ENCODE results near the gene ALCAM. TPM values are rescaled to one million over a fixed set of nuclear protein-coding genes. Genes with fewer than 3 reads are reported as not detected.

The ALCAM gene
- total RNA-seq, 3 donors from 2014 or later: 12.6 to 23.7 (median 14.8) TPM

DNA sequence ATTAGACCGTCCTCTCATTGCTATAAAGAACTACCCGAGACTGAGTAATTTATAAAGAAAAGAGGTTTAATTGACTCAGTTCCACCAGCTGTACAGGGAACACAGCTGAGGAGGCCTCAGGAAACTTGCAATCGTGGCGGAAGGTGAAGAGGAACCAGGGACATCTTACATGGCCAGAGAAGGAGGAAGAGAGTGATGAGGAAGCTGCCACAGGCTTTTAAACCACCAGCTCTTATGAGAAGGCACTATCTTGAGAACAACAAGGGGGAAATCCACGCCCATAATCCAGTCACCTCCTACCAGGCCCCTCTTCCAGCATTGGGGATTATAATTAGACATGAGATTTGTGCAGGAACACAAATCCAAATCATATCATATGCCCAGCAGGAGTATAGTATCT, 138.5 kb downstream of the ALCAM start:
- H3K9me3 ChIP-seq: no peaks in the 10 kb centered on the region
- DNase-seq (no peak), ATAC-seq (no peak)
- TF ChIP-seq, protein P1, sequence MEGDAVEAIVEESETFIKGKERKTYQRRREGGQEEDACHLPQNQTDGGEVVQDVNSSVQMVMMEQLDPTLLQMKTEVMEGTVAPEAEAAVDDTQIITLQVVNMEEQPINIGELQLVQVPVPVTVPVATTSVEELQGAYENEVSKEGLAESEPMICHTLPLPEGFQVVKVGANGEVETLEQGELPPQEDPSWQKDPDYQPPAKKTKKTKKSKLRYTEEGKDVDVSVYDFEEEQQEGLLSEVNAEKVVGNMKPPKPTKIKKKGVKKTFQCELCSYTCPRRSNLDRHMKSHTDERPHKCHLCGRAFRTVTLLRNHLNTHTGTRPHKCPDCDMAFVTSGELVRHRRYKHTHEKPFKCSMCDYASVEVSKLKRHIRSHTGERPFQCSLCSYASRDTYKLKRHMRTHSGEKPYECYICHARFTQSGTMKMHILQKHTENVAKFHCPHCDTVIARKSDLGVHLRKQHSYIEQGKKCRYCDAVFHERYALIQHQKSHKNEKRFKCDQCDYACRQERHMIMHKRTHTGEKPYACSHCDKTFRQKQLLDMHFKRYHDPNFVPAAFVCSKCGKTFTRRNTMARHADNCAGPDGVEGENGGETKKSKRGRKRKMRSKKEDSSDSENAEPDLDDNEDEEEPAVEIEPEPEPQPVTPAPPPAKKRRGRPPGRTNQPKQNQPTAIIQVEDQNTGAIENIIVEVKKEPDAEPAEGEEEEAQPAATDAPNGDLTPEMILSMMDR (IDR thresholded peaks at IDR 0.05): no peak
- no peak overlapping the region for H3K4me3 ChIP-seq
- intact Hi-C loops (cut with DNase I, micrococcal nuclease): no loop called here
- H3K4me1 ChIP-seq (ENCODE audit: low read depth): no peaks in the 10 kb centered on the region
- H3K36me3 ChIP-seq (ENCODE audit: low read depth): no peaks in the 10 kb centered on the region

DNA sequence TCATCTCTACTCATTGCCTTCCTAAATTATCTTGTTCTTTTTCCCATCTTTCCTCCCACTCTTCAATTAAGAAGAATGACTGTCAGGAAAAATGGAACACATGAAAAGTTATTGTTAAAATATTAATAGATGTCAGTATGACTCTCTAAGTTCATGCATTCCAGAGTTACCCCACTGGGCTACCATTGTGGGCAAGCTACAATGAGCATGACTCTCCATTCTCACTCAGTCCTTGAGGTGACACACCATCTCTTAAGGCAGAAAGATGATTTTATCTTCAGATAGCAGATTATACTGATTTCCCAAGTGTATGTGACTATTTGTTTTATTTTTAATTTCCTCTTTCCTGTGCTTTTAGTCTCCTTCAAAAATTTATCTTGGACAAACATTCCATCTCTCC, 144.3 kb downstream of the ALCAM start:
- H3K4me3 ChIP-seq: no peak overlapping the region
- no peaks in the 10 kb centered on the region for H3K36me3 ChIP-seq (ENCODE audit: low read depth)
- no peaks in the 10 kb centered on the region for H3K9me3 ChIP-seq
- DNase-seq: no peak
- intact Hi-C loops (cut with DNase I, micrococcal nuclease): no loop called here
- TF ChIP-seq, protein P1 (IDR thresholded peaks at IDR 0.05): no peak
- ATAC-seq: no peak
- H3K4me1 ChIP-seq (ENCODE audit: low read depth): no peaks in the 10 kb centered on the region

DNA sequence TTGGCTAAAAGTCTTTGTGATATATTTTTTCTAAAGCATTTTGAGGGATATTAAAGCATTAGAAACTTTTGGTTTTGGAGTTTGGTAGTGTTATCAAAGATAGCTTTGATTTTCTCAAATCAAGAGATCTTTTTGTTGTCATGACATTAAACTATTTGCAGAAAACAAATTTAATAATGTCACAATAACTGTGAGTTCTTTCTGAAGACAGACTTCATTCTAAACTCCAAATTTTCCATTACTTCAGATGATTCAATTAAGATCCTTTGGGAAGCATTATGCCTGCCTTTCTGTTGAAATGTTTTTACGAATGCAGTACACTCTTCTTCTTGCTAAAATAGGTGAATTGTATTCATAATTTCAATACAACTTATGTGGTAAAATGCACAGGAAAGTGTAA, 145.4 kb downstream of the ALCAM start:
- intact Hi-C loops (cut with DNase I, micrococcal nuclease): no loop called here

DNA sequence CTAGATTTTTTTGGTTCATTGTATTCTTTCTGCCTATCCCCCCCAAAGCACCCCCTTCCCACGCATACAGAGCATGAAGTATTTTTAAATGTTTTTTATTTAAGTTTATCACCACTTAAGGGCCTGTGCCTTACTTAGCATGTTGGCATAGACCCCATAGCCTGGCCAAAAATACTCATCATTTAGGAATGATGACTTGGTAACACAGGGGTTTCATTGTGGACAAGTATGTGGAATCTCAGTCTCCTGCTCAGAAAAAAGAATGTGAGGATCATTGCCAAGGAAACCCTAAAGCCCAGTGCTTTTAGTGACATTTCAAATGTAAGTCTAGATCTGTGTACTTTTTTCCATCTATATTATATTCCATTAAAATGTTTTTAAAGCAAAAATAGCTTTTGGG, 146.3 kb downstream of the ALCAM start:
- TF ChIP-seq, protein P1 (IDR thresholded peaks at IDR 0.05): no peak
- H3K4me1 ChIP-seq (ENCODE audit: low read depth): no peaks in the 10 kb centered on the region
- DNase-seq (no peak), ATAC-seq (no peak)
- no peaks in the 10 kb centered on the region for H3K36me3 ChIP-seq (ENCODE audit: low read depth)
- intact Hi-C loops (cut with DNase I, micrococcal nuclease): no loop called here
- H3K4me3 ChIP-seq: no peak overlapping the region
- H3K9me3 ChIP-seq: no peaks in the 10 kb centered on the region

More for the DNA sequence above, 145.4 kb downstream of the ALCAM start:
- H3K9me3 ChIP-seq: no peaks in the 10 kb centered on the region
- ATAC-seq (no peak), DNase-seq (no peak)
- TF ChIP-seq, protein P1 (IDR thresholded peaks at IDR 0.05): no peak
- no peaks in the 10 kb centered on the region for H3K4me1 ChIP-seq (ENCODE audit: low read depth)
- H3K4me3 ChIP-seq: no peak overlapping the region
- H3K36me3 ChIP-seq (ENCODE audit: low read depth): no peaks in the 10 kb centered on the region

DNA sequence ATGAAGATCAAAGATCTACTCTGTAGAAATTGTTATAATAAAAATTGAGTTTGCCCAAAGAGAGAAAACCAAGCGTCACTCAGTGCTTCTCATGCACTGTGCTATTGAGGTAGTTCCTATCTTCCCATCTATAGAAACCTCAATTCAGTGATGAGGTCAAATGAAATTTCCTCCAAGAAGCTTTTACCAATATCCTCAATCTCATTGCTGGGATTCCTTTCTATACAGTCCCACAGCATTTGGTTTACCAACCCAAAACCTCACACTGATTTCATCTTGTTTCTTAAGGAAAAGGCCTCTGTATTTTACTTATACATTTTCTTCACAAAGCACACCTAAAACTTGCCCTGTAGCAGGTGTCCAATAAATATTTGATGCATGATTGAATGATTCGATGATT, 147.2 kb downstream of the ALCAM start:
- DNase-seq: no peak
- ATAC-seq: no peak
- TF ChIP-seq, protein P1 (IDR thresholded peaks at IDR 0.05): no peak
- intact Hi-C loops (cut with DNase I, micrococcal nuclease): no loop called here
- Histone ChIP-seq H3K36me3 (ENCODE audit: low read depth) (no peaks in the 10 kb centered on the region), H3K4me1 (ENCODE audit: low read depth) (no peaks in the 10 kb centered on the region), H3K9me3 (no peaks in the 10 kb centered on the region), H3K4me3 (no peak overlapping the region)

DNA sequence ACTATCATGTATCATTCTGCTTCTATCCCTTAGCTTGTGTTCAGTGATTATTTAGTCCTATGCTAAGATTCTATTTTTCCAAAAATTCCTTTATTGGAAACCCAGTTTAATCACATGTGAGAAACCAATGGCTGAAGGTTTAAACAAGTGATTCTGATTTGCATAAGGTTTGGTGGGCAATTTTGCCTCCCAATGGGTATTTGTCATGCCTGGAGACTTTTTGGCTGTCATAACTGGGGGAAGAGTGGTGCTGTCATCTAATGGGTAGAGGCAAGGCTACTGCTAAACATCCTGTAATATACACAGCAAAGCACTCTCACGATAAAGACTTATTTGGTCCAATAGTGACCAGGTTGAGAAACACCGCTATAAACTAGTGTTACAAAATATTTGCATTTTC, 148.7 kb downstream of the ALCAM start:
- Histone ChIP-seq H3K4me1 (ENCODE audit: low read depth) (no peaks in the 10 kb centered on the region), H3K36me3 (ENCODE audit: low read depth) (no peaks in the 10 kb centered on the region), H3K9me3 (no peaks in the 10 kb centered on the region), H3K4me3 (no peak overlapping the region)
- intact Hi-C loops (cut with DNase I, micrococcal nuclease): no loop called here
- DNase-seq (no peak), ATAC-seq (no peak)
- TF ChIP-seq, protein P1 (IDR thresholded peaks at IDR 0.05): no peak
